Measurements from ENCODE around the gene SRR. TPM values are rescaled to one million over a fixed set of nuclear protein-coding genes. Genes with fewer than 3 reads are reported as not detected.

The SRR gene
- total RNA-seq, 1 experiment from 2014 or later, result 5.6 TPM

DNA sequence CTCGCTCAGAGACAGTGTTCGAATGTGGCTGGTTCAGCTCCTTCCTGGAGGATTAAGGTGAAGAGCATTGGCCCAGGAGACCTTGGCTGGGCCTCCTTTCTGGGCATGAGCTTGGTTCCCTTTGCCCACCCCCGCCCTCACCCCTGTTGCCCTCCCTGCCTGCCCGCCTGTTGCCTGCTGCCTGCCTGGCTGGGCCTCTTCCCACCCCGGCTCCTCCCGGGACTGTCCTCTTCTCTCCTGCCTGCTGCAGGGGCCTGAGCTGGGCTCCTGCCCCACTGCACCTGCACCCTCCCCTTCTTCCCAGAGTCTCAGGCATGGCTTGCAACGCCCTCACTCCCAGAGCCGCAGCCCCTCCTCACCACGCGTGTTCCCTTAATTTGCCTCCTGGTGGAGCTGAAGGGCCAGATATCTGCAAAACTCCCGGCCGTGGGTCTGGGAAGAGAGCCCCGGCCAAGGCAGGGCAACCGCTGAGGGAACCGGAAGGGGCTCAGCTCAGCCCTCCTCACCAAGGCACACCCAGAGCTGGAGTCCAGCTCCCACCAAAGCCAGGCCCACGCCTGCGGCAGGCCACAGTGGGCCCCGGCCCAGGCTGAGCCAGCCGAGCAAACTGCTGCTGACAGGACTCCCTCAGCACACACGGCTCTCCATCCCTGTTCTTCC, 65.9 kb downstream of the SRR start:
- Histone ChIP-seq H3K79me1 (ENCODE audit: insufficient read depth, low read depth, low read length, poor library complexity, severe bottlenecking) (no peaks in the 10 kb centered on the region), H3K14ac (ENCODE audit: insufficient read depth, low read length) (no peak overlapping the region; the same call in 1 of the 2 replicates), H3K4me1 (ENCODE audit: insufficient read depth, low read length) (no peaks in the 10 kb centered on the region), H3K18ac (ENCODE audit: insufficient read length, low read depth, low read length) (no peak overlapping the region), H3T11ph (ENCODE audit: low read length) (no peak overlapping the region), H3K23ac (ENCODE audit: insufficient read length, low read depth, low read length) (no peak overlapping the region), H2AFZ (ENCODE audit: low read length) (no peak overlapping the region), H3K4ac (ENCODE audit: low read depth, low read length) (no peak overlapping the region), H2AK5ac (ENCODE audit: insufficient read length, low read length) (no peak overlapping the region), H2BK15ac (ENCODE audit: low read depth, low read length) (no peak overlapping the region), H3K27ac (ENCODE audit: insufficient read length, low read depth, low read length) (no peak overlapping the region), H3K9ac (ENCODE audit: extremely low read depth, insufficient read length, low read length) (no peak overlapping the region), H3K23me2 (ENCODE audit: insufficient read length, low read depth, low read length, poor library complexity, severe bottlenecking) (no peaks in the 10 kb centered on the region), H4K5ac (ENCODE audit: insufficient read length, low read depth, low read length) (no peak overlapping the region), H2BK20ac (ENCODE audit: low read depth, low read length, poor library complexity, severe bottlenecking) (no peak overlapping the region), H4K20me1 (ENCODE audit: control insufficient read depth, insufficient read depth, insufficient read length) (no peaks in the 10 kb centered on the region), H2BK5ac (ENCODE audit: insufficient read length, low read length) (no peak overlapping the region), H4K8ac (replicated peaks; ENCODE audit: insufficient read length, low read depth, low read length) (no peak overlapping the region), H3K27me3 (ENCODE audit: insufficient read depth, low read length) (no peaks in the 10 kb centered on the region), H2BK12ac (ENCODE audit: insufficient read length, low read depth, low read length) (no peak overlapping the region), H3K4me2 (ENCODE audit: insufficient read depth, insufficient read length, low read length) (no peak overlapping the region), H2BK120ac (ENCODE audit: low read depth, low read length, poor library complexity, severe bottlenecking) (no peak overlapping the region), H3K56ac (ENCODE audit: insufficient read length, low read depth, low read length) (no peak overlapping the region), H3K9me3 (ENCODE audit: control insufficient read depth, low read depth, low read length) (no peaks in the 10 kb centered on the region), H4K91ac (ENCODE audit: insufficient read length, low read depth, low read length) (no peak overlapping the region), H3K79me2 (ENCODE audit: insufficient read depth, low read length) (no peaks in the 10 kb centered on the region)
- Mint-ChIP-seq H3K36me3 (ENCODE audit: insufficient read depth in 1 of 3, low read depth in 3 of 3) (peaks cover 0 to 13% (median 4%) of the 10 kb centered on the region in 3 experiments; a peak in 5 of 7 replicates), H3K27ac (peak overlapping the region; percentile 48 to 91 (median 90); a peak in 4 of 7 replicates), H3K4me3 (peak overlapping the region in 1 of 2 experiments; percentile 57; a peak in 1 of 5 replicates), H3K27me3 (ENCODE audit: low read depth) (no peaks in the 10 kb centered on the region), H3K4me1 (peaks cover 15 to 18% of the 10 kb centered on the region in 2 experiments), H3K9me3 (no peaks in the 10 kb centered on the region)
- peak; percentile 53 for TF ChIP-seq CTCF (conservative IDR thresholded peaks at IDR 0.05)
- peak; percentile 79 for DNase-seq
- no CpG with 5 or more reads among the region's 20 CpGs for WGBS (ENCODE audit: extremely low coverage, insufficient read length, low lambda C conversion rate)

Data from H9 (cell line).